Astrocyte of the spinal cord (primary cell): Measurements from ENCODE around the gene INTS6.
A peak's percentile ranks its signal among the peaks of the same experiment; 100 is the strongest.

ENCODE experiments used
- DNase-seq: peaks from one replicate; pipeline ENCODE4 v3.0.0; 2011; ENCODE audit warnings: low read depth, low spot score
- H3K4me3 ChIP-seq: 2 replicates; pipeline ENCODE4 v1.5.1; 2011; ENCODE audit warnings: low read depth, mild to moderate bottlenecking, low read length, moderate library complexity
- CTCF ChIP-seq: IDR thresholded peaks from 2 replicates; pipeline ENCODE4 v1.5.1; 2012; ENCODE audit warnings: low read depth, mild to moderate bottlenecking, low read length, inconsistent platforms
- in situ Hi-C: cut with HindIII; loops from 2 replicates; pipeline ENCODE4 v1.10.0; 2017; ENCODE audit warnings: low sequenced_read_pairs

The INTS6 gene

DNA sequence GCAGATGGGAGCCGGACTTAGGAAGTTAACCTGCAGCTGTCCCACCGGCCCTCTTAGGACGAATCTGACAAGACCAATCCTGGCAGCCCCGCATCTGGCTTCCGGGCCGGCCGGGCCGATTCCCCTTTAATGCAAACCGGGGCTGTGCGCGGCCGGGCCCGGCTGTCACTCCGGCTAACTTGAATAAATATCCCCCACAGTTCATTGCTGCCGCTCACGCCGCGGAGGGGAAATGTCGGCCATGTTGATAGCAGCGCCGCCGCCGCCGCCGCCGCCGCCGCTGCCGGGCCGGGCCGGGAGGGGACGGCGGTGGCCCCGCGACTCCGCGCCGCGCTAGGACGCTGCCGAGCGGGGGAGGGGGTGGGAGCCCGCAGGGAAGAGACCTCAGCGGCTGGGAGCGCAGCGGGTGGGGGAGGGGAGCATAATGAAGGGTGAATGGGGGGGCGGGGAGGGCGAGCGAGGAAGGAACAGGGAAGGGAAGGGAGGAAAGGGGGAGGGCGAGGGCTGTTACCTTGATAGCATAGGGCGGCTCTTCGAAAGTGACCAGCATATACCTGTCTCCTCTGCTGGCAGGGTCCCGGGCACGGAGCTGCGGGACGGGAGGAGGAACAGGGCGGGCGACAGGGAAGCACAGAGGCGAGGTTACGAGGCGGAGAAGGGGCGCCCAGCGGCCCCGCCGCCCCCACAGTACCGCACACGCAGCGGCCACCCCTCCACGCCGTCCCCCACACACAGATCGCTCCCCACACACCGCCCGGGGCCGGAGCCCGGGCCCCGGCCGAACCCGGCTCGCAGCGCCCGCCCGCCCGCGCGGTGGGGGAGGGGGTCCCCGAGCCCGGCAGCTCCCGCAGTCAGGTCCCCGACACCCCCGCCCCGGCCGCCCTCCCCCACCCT lies 1.1 kb downstream of the INTS6 start:
- H3K4me3 ChIP-seq: peak overlapping the region; percentile 88
- peak; percentile 67 for DNase-seq
- no peak for TF ChIP-seq CTCF
- in situ Hi-C loops: no loop called here

DNA sequence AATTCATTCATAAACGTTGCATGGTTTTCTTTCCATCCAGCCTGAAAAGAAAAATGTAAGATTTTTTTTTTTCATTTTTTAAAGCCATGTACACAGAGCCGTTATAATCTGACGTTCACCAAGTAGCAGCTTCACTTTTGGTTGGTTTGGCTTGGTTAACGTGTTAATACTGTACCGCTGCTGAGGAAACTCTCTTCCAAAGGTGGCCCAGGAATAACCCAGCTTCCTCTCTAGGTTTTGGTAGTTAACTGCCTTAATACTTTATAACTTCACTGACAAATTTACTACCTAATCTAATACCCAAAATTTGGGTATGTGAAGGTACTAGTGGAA lies 1.7 kb downstream of the INTS6 start:
- DNase-seq: no peak
- no peak for TF ChIP-seq CTCF
- peak overlapping the region; percentile 88 for H3K4me3 ChIP-seq
- in situ Hi-C loops: no loop called here

DNA sequence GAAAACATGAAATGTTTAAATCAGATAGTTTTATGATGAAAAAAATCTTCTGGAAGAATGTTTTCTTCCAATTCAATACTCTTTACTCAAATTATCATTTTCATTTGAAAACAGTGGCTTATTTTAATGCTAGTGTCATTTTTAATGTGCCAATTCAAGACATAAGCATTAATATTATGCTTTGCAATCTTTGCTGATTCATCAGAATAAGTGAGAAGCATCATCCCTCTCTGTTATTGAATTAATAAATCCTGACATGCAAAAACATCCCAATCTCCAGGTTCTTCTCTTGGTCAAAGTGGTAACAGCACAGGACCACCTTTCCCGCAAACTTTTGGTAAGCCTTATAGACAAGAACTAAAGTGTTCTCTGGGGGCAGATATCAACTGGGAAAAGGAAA lies 3.8 kb downstream of the INTS6 start:
- DNase-seq: no peak
- TF ChIP-seq CTCF: no peak
- H3K4me3 ChIP-seq: no peak overlapping the region
- in situ Hi-C loops: no loop called here

- peak; percentile 44 for TF ChIP-seq CTCF
- peak; percentile 61 for DNase-seq
- in situ Hi-C loops: no loop called here
- H3K4me3 ChIP-seq: no peak overlapping the region
Measured at GRCh38 chr13:51444922-51445321, 7.9 kb downstream of the INTS6 start.

DNA sequence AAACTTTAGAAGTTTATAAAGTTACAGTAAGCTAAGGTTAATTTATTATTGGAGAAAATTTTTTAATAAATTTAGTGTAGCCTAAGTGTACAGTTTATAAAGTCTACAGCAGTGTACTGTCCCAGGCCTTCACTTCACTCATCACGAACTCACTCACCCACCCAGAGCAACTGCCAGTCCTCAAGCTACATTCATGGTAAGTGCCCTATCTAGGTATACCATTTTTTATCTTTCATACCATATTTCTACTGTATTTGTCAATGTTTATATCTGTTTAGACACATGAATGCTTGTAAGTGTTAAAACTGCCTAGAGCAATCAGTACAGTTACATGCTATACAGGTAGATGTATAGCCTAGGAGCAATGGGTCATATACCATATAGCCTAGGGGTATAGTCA lies 12.5 kb downstream of the INTS6 start:
- DNase-seq: no peak
- in situ Hi-C loops: no loop called here
- TF ChIP-seq CTCF: no peak
- H3K4me3 ChIP-seq: no peak overlapping the region

GRCh38 chr13:51437550-51438127 lies 15.2 kb downstream of the INTS6 start:
- DNase-seq: no peak
- in situ Hi-C loops: no loop called here
- no peak overlapping the region for H3K4me3 ChIP-seq
- TF ChIP-seq CTCF: no peak
